Tibial artery (tissue), 4 donors: Measurements from ENCODE around the gene FRK.

Experiments used
- DNase-seq, 2 donors: peaks; one replicate each; pipeline ENCODE4 v3.0.0-alpha.2; 2019
- H3K27ac ChIP-seq, 2 donors: fragments of 200-600 bp; sonication (generic) in 1 of 2; 1 replicate in 1 of 2; 2 replicates in 1 of 2; pipeline ENCODE4 v1.5.1; 2018 to 2019; ENCODE audit warnings: mild to moderate bottlenecking in 1 of 2
- H3K27me3 ChIP-seq, 2 donors: fragments of 200-600 bp; sonication (generic) in 1 of 2; one replicate each; pipeline versions ENCODE4 v1.5.1 to v1.6.0; 2016 to 2019
- H3K36me3 ChIP-seq, 3 donors: fragments of 200-600 bp; sonication (generic) in 2 of 3; one replicate each; pipeline ENCODE4 v1.5.1; 2016 to 2019; ENCODE audit warnings: mild to moderate bottlenecking in 2 of 3
- H3K4me1 ChIP-seq, 4 donors: fragments of 200-600 bp; sonication (generic) in 2 of 4; 1 replicate in 3 of 4; 2 replicates in 1 of 4; pipeline ENCODE4 v1.5.1; 2016 to 2019
- H3K4me3 ChIP-seq, 2 donors: fragments of 200-600 bp; sonication (generic) in 1 of 2; 1 replicate in 1 of 2; 2 replicates in 1 of 2; pipeline ENCODE4 v1.5.1; 2018 to 2019; ENCODE audit warnings: mild to moderate bottlenecking in 2 of 2
- H3K9me3 ChIP-seq, 3 donors: fragments of 200-600 bp; sonication (generic) in 1 of 3; one replicate each; pipeline ENCODE4 v1.5.1; 2016 to 2019
- CTCF ChIP-seq, 2 experiments: fragments of 200-600 bp in 1 of 2; fragments of 450-650 bp in 1 of 2; IDR thresholded peaks; one replicate each; pipeline ENCODE4 v1.5.1; 2017 to 2019; ENCODE audit warnings: antibody characterized with exemption in 2 of 2, mild to moderate bottlenecking in 1 of 2, moderate library complexity in 1 of 2
- intact Hi-C: fragments of 100-400 bp; cut with DNase I; formaldehyde crosslinking; loops from one replicate; pipeline ENCODE4 v1.15.0; 2023; ENCODE audit warnings: low total_unique reads

FRK gene

GRCh38 chr6:116102873-116103272 lies 42.2 kb upstream of the FRK start:
- TF ChIP-seq CTCF (IDR thresholded peaks at IDR 0.05): no peak
- Histone ChIP-seq H3K4me1 (peaks cover 0 to 69% (median 47%) of the 10 kb centered on the region in 4 donors), H3K4me3 (no peak overlapping the region), H3K27ac (peak overlapping the region in 1 of 2 donors; percentile 98), H3K9me3 (no peaks in the 10 kb centered on the region), H3K27me3 (no peaks in the 10 kb centered on the region), H3K36me3 (no peaks in the 10 kb centered on the region)
- intact Hi-C loops: no loop called here
- DNase-seq: no peak

GRCh38 chr6:116101790-116102189 lies 41.1 kb upstream of the FRK start:
- H3K9me3 ChIP-seq: no peaks in the 10 kb centered on the region
- TF ChIP-seq CTCF (IDR thresholded peaks at IDR 0.05): no peak
- peak overlapping the region; percentile 57 to 86 for H3K4me3 ChIP-seq
- no peaks in the 10 kb centered on the region for H3K36me3 ChIP-seq
- no peak for DNase-seq
- H3K27me3 ChIP-seq: no peaks in the 10 kb centered on the region
- H3K4me1 ChIP-seq: peaks cover 0 to 64% (median 46%) of the 10 kb centered on the region in 4 donors
- peak overlapping the region; percentile 82 to 98 for H3K27ac ChIP-seq
- intact Hi-C loops: loop anchor here (2.0 kb wide), 1 partner anchor 91 kb away; no protein-coding TSS in a partner anchor

GRCh38 chr6:116101302-116101718 lies 40.6 kb upstream of the FRK start:
- peaks cover 0 to 60% (median 44%) of the 10 kb centered on the region in 4 donors for H3K4me1 ChIP-seq
- H3K27me3 ChIP-seq: no peaks in the 10 kb centered on the region
- no peak for TF ChIP-seq CTCF (IDR thresholded peaks at IDR 0.05)
- intact Hi-C loops: loop anchor here (2.0 kb wide), 1 partner anchor 91 kb away; no protein-coding TSS in a partner anchor
- H3K4me3 ChIP-seq: peak overlapping the region; percentile 57 to 86
- peaks cover 0 to 3% (median 2%) of the 10 kb centered on the region in 3 donors for H3K9me3 ChIP-seq
- H3K36me3 ChIP-seq: no peaks in the 10 kb centered on the region
- H3K27ac ChIP-seq: peak overlapping the region; percentile 82 to 98
- no peak for DNase-seq

- H3K9me3 ChIP-seq: peaks cover 0 to 10% (median 8%) of the 10 kb centered on the region in 3 donors
- DNase-seq: peak; percentile 84 to 93
- TF ChIP-seq CTCF (IDR thresholded peaks at IDR 0.05): peak; percentile 16 to 36
- peak within 1 kb of the TSS; percentile 82 to 98 for H3K27ac ChIP-seq
- no peaks in the 10 kb centered on the region for H3K36me3 ChIP-seq
- H3K27me3 ChIP-seq: no peaks in the 10 kb centered on the region
- H3K4me3 ChIP-seq: peak within 1 kb of the TSS; percentile 57 to 86
- intact Hi-C loops: loop anchor here (2.0 kb wide), 1 partner anchor 90 kb away; no protein-coding TSS in a partner anchor
- H3K4me1 ChIP-seq: peaks cover 0 to 53% (median 39%) of the 10 kb centered on the region in 4 donors
Observed at GRCh38 chr6:116100419-116101301, 40.0 kb upstream of the FRK start, which contains the start of gene NT5DC1. Gene NT5DC1, plus strand, starts transcription at chr6:116100853. Its CDS starts 78 bp downstream, at chr6:116100931.

- Histone ChIP-seq H3K27me3 (no peaks in the 10 kb centered on the region), H3K4me1 (peaks cover 0 to 42% (median 29%) of the 10 kb centered on the region in 4 donors), H3K4me3 (no peak overlapping the region), H3K27ac (peak overlapping the region in 1 of 2 donors; percentile 98), H3K9me3 (peaks cover 0 to 12% (median 9%) of the 10 kb centered on the region in 3 donors), H3K36me3 (no peaks in the 10 kb centered on the region)
- DNase-seq: no peak
- intact Hi-C loops: loop anchor here (5.0 kb wide), 1 partner anchor 37 kb away; the partner anchor contains the start of gene FRK
- TF ChIP-seq CTCF (IDR thresholded peaks at IDR 0.05): no peak
Observed at GRCh38 chr6:116099036-116099435, 38.3 kb upstream of the FRK start.
